ENCODE data around the gene COG6.

DNA sequence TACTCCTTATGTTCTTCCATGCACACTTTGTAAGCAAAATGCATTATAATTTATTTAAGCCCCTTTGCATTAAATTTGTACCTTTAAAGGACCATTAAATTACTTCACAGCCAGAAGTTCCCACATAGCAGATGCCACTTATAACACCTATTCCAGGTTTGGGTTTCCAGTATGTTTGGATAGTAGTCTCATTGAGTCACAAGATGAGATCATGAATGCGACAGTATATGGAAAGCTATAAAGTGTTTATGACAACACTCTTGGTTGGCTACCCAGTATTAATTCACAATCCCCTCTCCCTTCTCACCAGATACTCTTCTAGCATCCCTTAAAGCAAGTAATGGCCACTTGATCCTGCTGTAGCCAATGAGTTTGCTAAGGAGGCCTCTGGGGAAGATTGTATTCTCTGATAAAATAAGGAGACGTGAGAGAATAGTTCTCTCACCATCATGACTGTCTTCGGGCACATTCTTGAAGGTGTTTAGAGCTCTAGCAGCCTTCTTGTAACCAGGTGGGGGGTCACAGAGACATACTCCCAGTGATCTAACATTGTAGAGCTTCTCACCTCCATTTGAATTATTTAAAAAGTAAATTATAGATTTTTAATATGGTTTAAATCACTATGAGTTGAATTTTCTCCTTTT lies 49.7 kb upstream of the COG6 start:
- TF ChIP-seq, protein P1, sequence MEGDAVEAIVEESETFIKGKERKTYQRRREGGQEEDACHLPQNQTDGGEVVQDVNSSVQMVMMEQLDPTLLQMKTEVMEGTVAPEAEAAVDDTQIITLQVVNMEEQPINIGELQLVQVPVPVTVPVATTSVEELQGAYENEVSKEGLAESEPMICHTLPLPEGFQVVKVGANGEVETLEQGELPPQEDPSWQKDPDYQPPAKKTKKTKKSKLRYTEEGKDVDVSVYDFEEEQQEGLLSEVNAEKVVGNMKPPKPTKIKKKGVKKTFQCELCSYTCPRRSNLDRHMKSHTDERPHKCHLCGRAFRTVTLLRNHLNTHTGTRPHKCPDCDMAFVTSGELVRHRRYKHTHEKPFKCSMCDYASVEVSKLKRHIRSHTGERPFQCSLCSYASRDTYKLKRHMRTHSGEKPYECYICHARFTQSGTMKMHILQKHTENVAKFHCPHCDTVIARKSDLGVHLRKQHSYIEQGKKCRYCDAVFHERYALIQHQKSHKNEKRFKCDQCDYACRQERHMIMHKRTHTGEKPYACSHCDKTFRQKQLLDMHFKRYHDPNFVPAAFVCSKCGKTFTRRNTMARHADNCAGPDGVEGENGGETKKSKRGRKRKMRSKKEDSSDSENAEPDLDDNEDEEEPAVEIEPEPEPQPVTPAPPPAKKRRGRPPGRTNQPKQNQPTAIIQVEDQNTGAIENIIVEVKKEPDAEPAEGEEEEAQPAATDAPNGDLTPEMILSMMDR (conservative IDR thresholded peaks at IDR 0.05 in 1 of 2, IDR thresholded peaks at IDR 0.05 in 1 of 2; ENCODE audit: extremely low read depth in 1 of 2, insufficient read depth in 1 of 2, low read depth in 1 of 2, low read length in 2 of 2): no peak
- TF ChIP-seq EZH2 (IDR thresholded peaks at IDR 0.05; ENCODE audit: borderline replicate concordance, low read length): no peak

All from mammary epithelial cell (primary cell).